Measurements from ENCODE around the gene ZBTB11. TPM values are rescaled to one million over a fixed set of nuclear protein-coding genes. Genes with fewer than 3 reads are reported as not detected.

The ZBTB11 gene
- 22.5 and 23.0 TPM in 2 replicates for total RNA-seq

GRCh38 chr3:101676765-101677435, at the start of gene ZBTB11:
Gene ZBTB11 (minus strand): TSS chr3:101677132. CDS start chr3:101676914, 218 bp downstream.

GRCh38 chr3:101724329-101725193, 47.6 kb upstream of the ZBTB11 start, which contains the start of gene CEP97:
Gene CEP97 (plus strand): TSS chr3:101724614. CDS start chr3:101724677, 63 bp downstream.

Other genes starting within 250 kb of the ZBTB11 start
- 10.3 and 16.4 TPM in 2 replicates for gene SENP7, start 163.9 kb downstream of the ZBTB11 start, total RNA-seq
- gene TRMT10C, start 115.3 kb downstream of the ZBTB11 start, total RNA-seq, result 21.3 and 34.8 TPM in 2 replicates
- 93.8 and 116 TPM in 2 replicates for gene PCNP, start 103.0 kb downstream of the ZBTB11 start, total RNA-seq
- gene RPL24, start 9.6 kb upstream of the ZBTB11 start, total RNA-seq, result 1,908 and 1,929 TPM in 2 replicates
- gene CEP97, start 47.5 kb upstream of the ZBTB11 start, total RNA-seq, result 8.6 and 19.2 TPM in 2 replicates
- gene NXPE3, start 102.1 kb upstream of the ZBTB11 start, total RNA-seq, result 26.3 and 35.2 TPM in 2 replicates
- gene NFKBIZ, start 172.4 kb upstream of the ZBTB11 start, total RNA-seq, result 20.9 and 23.5 TPM in 2 replicates